Measurements from ENCODE around the gene SYTL3.

GRCh38 chr6:158705386-158706126 is 55.7 kb downstream of the SYTL3 start:
- no peak for TF ChIP-seq CTCF (IDR thresholded peaks at IDR 0.05 in 8 of 11, conservative IDR thresholded peaks at IDR 0.05 in 3 of 11)
- no peak for TF ChIP-seq POLR2AphosphoS5 (IDR thresholded peaks at IDR 0.05)
- no peak for TF ChIP-seq POLR2A (IDR thresholded peaks at IDR 0.05)

Measured in spleen (tissue), 7 donors.